T-cell (primary cell): Measurements from ENCODE around the gene SIGLEC15. TPM values are rescaled to one million over a fixed set of nuclear protein-coding genes. Genes with fewer than 3 reads are reported as not detected.

Experiments
- ATAC-seq, 4 experiments: fragments of 200-7000 bp in 3 of 4; fragments of 150-1000 bp in 1 of 4; cut with Tn5 transposase; replicated peaks in 1 of 4; 1 replicate in 3 of 4; 2 replicates in 1 of 4; pipeline ENCODE4 v1.10.0; 2021; ENCODE audit warnings: moderate library complexity in 3 of 4, mild to moderate bottlenecking in 2 of 4, moderate number of reproducible peaks in 1 of 4
- CTCF ChIA-PET, 2 donors: fragments of 300-600 bp; sonication (Branson Sonifier 250); formaldehyde crosslinking; loops; one replicate each; lab custom pipeline; 2022; ENCODE audit warnings: antibody characterized with exemption in 2 of 2; lab: Charles Lee
- POLR2A ChIA-PET, 2 donors: fragments of 300-600 bp; sonication (Branson Sonifier 250); formaldehyde crosslinking; loops; one replicate each; lab custom pipeline; 2022; ENCODE audit warnings: antibody characterized with exemption in 2 of 2; lab: Charles Lee
- DNase-seq, 35 experiments: peaks; one replicate each; pipeline versions ENCODE4 v3.0.0 to v3.0.0-alpha.2; 2013 to 2023
- H3K27ac ChIP-seq: one replicate; pipeline ENCODE4 v1.5.1; 2013; ENCODE audit warnings: low read length
- H3K27me3 ChIP-seq, 2 experiments: replicated peaks in 1 of 2; 1 replicate in 1 of 2; 2 replicates in 1 of 2; pipeline versions ENCODE4 v1.6.1 to v1.7.0; 2013; ENCODE audit warnings: low read length in 1 of 2, mixed read lengths in 1 of 2; ENCODE audit not compliant: control insufficient read depth in 2 of 2, insufficient read depth in 2 of 2; ENCODE audit errors: extremely low read depth in 1 of 2
- H3K36me3 ChIP-seq, 2 donors: 1 replicate in 1 of 2; 2 replicates in 1 of 2; pipeline versions ENCODE4 v1.6.1 to v1.7.0; 2013; ENCODE audit warnings: low read length in 1 of 2; ENCODE audit not compliant: control insufficient read depth in 2 of 2, insufficient read depth in 1 of 2; ENCODE audit errors: extremely low read depth in 1 of 2
- H3K4me1 ChIP-seq, 2 experiments: 1 replicate in 1 of 2; 2 replicates in 1 of 2; pipeline versions ENCODE4 v1.6.1 to v1.7.0; 2013; ENCODE audit warnings: low read length in 2 of 2, mixed read lengths in 1 of 2; ENCODE audit not compliant: insufficient read depth in 2 of 2, control insufficient read depth in 1 of 2; ENCODE audit errors: extremely low read depth in 1 of 2
- H3K4me3 ChIP-seq, 2 donors: 1 replicate in 1 of 2; 2 replicates in 1 of 2; pipeline versions ENCODE4 v1.5.1 to v1.7.0; 2013; ENCODE audit warnings: mild to moderate bottlenecking in 2 of 2, low read length in 1 of 2, moderate library complexity in 1 of 2; ENCODE audit not compliant: control insufficient read depth in 1 of 2; ENCODE audit errors: extremely low read depth in 1 of 2
- H3K9me3 ChIP-seq: 2 replicates; pipeline ENCODE4 v1.7.0; 2013
- H3K27ac Mint-ChIP-seq, 2 donors: one replicate each; pipeline ENCODE4 v1.8.0; 2020 to 2021; ENCODE audit warnings: mild to moderate bottlenecking in 2 of 2, mixed read lengths in 2 of 2
- H3K27me3 Mint-ChIP-seq, 2 donors: one replicate each; pipeline ENCODE4 v1.8.0; 2021 to 2022; ENCODE audit warnings: mixed read lengths in 2 of 2
- H3K36me3 Mint-ChIP-seq: one replicate; pipeline ENCODE4 v1.8.0; 2021; ENCODE audit warnings: mixed read lengths
- H3K4me1 Mint-ChIP-seq, 3 donors: one replicate each; pipeline ENCODE4 v1.8.0; 2020 to 2022; ENCODE audit warnings: mixed read lengths in 3 of 3, mild to moderate bottlenecking in 1 of 3
- H3K4me3 Mint-ChIP-seq, 3 donors: one replicate each; pipeline ENCODE4 v1.8.0; 2020 to 2022; ENCODE audit warnings: mild to moderate bottlenecking in 3 of 3, mixed read lengths in 3 of 3, moderate library complexity in 3 of 3
- H3K9me3 Mint-ChIP-seq, 3 donors: one replicate each; pipeline ENCODE4 v1.8.0; 2020 to 2022; ENCODE audit warnings: mixed read lengths in 3 of 3
- WGBS: methylation state at CpG from one replicate; pipeline ENCODE4 v1.1.5; 2013; ENCODE audit warnings: missing lambda C conversion rate; ENCODE audit not compliant: insufficient coverage; 5-methylcytosine and 5-hydroxymethylcytosine counted together
- total RNA-seq, 35 experiments: library from RNA in 6 of 35; stranded (reverse) in 6 of 35; fragments of 120-200 nt in 1 of 35; gene quantifications; one replicate each; pipeline versions ENCODE4 v1.2.1 to v1.2.4 and lab custom pipeline; 2013 to 2026

The SIGLEC15 gene
- total RNA-seq, 5 donors from 2014 or later (not counting 1 experiment from before 2014, with no cell fraction given): 0.33 TPM; not detected in 4

DNA sequence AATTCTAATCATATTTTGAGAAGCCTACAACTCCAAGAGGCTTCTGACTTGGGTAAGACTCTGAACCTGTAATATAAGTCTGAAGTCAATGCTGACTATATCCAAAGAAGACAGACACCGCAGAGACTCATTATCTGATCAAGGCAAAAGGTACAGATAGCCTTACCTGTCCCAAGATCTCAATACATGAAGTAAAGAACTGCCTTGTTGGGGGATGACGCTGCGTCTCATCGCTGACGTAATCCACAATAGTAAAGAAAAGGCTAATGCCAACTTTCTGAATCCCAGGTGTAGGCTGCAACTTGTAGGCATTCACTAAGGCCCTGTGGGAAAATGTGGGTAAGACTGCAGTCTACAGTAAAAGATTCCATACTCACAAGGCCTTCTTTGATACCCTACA, 62.1 kb downstream of the SIGLEC15 start:
- WGBS: 100% methylated on average over 1 of the region's 5 CpGs
- ChIA-PET POLR2A (no interaction called here), CTCF (no interaction called here)
- Histone ChIP-seq H3K4me3 (no peak overlapping the region), H3K9me3 (no peaks in the 10 kb centered on the region), H3K27me3 (no peaks in the 10 kb centered on the region), H3K4me1 (no peaks in the 10 kb centered on the region), H3K36me3 (peaks cover 5 to 43% of the 10 kb centered on the region in 2 donors), H3K27ac (no peak overlapping the region)
- H3K27ac Mint-ChIP-seq: peak overlapping the region in 1 of 2 donors; percentile 52
- peaks cover 0 to 3% (median 2%) of the 10 kb centered on the region in 3 donors for H3K4me1 Mint-ChIP-seq
- no peak for ATAC-seq
- H3K27me3 Mint-ChIP-seq: no peaks in the 10 kb centered on the region
- peaks cover 41% of the 10 kb centered on the region for H3K36me3 Mint-ChIP-seq
- no peaks in the 10 kb centered on the region for H3K9me3 Mint-ChIP-seq
- H3K4me3 Mint-ChIP-seq: no peak overlapping the region
- no peak for DNase-seq

DNA sequence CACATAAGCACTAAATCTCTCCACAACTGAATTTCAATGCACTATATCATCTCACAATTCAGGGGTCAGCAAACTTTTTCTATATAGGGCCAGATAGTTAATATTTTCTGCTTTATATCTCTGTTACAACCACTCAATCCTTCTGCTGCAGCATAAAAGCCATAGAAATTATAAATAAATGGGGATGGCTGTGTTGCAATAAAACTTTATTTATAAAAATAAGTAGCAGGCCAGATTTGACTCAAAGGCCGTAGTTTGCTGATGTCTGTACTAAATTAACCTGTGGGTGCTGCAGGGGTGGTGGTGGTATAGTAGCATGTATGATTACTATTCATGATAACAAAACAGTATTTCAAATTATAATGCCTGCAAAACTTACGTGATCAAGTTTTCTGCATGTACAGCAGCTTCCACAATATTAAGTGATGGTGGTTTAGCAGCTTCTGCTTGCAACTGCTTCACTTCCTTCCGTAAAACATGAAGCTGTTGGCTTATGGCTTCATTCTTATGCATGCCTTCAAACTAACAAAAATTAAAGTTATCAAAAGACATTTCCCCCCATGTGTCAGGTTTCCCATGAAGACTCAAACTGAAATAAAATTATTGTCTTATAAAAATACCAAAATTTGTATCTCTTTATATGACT, 64.1 kb downstream of the SIGLEC15 start:
- DNase-seq: no peak
- Mint-ChIP-seq H3K4me3 (no peak overlapping the region), H3K9me3 (no peaks in the 10 kb centered on the region), H3K27ac (peak overlapping the region; percentile 6 to 72), H3K4me1 (peaks cover 0 to 3% (median 2%) of the 10 kb centered on the region in 3 donors), H3K27me3 (no peaks in the 10 kb centered on the region), H3K36me3 (peaks cover 34% of the 10 kb centered on the region)
- H3K4me1 ChIP-seq: no peaks in the 10 kb centered on the region
- H3K4me3 ChIP-seq: no peak overlapping the region
- ChIA-PET CTCF (no interaction called here), POLR2A (no interaction called here)
- H3K9me3 ChIP-seq: no peaks in the 10 kb centered on the region
- peaks cover 4 to 34% of the 10 kb centered on the region in 2 donors for H3K36me3 ChIP-seq
- H3K27me3 ChIP-seq: no peaks in the 10 kb centered on the region
- H3K27ac ChIP-seq: no peak overlapping the region
- no CpG with 5 or more reads among the region's 3 CpGs for WGBS
- no peak for ATAC-seq

DNA sequence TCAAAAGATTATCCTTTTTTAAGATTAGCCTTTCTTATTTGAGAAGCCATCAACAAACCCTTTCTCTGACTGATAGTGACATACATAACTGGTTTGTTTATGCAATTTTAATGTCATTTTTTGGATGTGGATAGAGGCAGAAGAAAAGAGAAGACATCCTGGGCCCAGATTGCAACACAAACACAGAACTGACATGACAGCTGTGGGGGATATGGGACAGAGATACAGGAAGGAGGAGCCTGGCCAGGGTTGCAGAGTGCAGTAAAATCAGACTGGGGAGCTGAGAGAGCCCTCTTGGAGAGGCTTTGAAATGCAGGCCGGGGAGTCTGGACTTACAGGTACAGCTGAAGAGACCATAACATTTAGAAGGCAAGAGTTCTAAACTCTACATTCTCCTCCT, 65.1 kb downstream of the SIGLEC15 start:
- H3K27me3 ChIP-seq: no peaks in the 10 kb centered on the region
- Mint-ChIP-seq H3K4me1 (peaks cover 0 to 3% (median 2%) of the 10 kb centered on the region in 3 donors), H3K9me3 (no peaks in the 10 kb centered on the region), H3K4me3 (no peak overlapping the region), H3K36me3 (peaks cover 42% of the 10 kb centered on the region), H3K27ac (no peak overlapping the region), H3K27me3 (no peaks in the 10 kb centered on the region)
- peaks cover 4 to 30% of the 10 kb centered on the region in 2 donors for H3K36me3 ChIP-seq
- ChIA-PET CTCF (interaction anchor here (0.6 to 1.2 kb wide), 4 partner anchors 11 to 39 kb away, joined by 3 to 4 read pairs (median 4); no protein-coding TSS in a partner anchor), POLR2A (interaction anchor here in 1 of 2 donors (0.6 kb wide), 1 partner anchor 203 kb away, joined by 3 read pairs; no protein-coding TSS in a partner anchor)
- no peak overlapping the region for H3K27ac ChIP-seq
- WGBS: no CpG with 5 or more reads among the region's 1 CpG
- no peaks in the 10 kb centered on the region for H3K4me1 ChIP-seq
- no peaks in the 10 kb centered on the region for H3K9me3 ChIP-seq
- no peak for DNase-seq
- no peak overlapping the region for H3K4me3 ChIP-seq
- ATAC-seq: no peak

- Histone ChIP-seq H3K27me3 (no peaks in the 10 kb centered on the region), H3K9me3 (no peaks in the 10 kb centered on the region), H3K4me1 (no peaks in the 10 kb centered on the region), H3K27ac (no peak overlapping the region), H3K36me3 (peaks cover 4 to 35% of the 10 kb centered on the region in 2 donors), H3K4me3 (no peak overlapping the region)
- POLR2A ChIA-PET: no interaction called here
- DNase-seq (no peak), ATAC-seq (no peak)
- peak overlapping the region in 1 of 2 donors; percentile 59 for H3K27ac Mint-ChIP-seq
- H3K27me3 Mint-ChIP-seq: no peaks in the 10 kb centered on the region
- H3K4me3 Mint-ChIP-seq: no peak overlapping the region
- H3K4me1 Mint-ChIP-seq: peaks cover 0 to 3% (median 2%) of the 10 kb centered on the region in 3 donors
- H3K9me3 Mint-ChIP-seq: no peaks in the 10 kb centered on the region
- peaks cover 51% of the 10 kb centered on the region for H3K36me3 Mint-ChIP-seq
- no CpG with 5 or more reads among the region's 2 CpGs for WGBS
- CTCF ChIA-PET: interaction anchor here (0.6 to 1.1 kb wide), 3 partner anchors 12 to 98 kb away, joined by 3 to 4 read pairs (median 3); no protein-coding TSS in a partner anchor
Observed at GRCh38 chr18:45891806-45892205, 66.3 kb downstream of the SIGLEC15 start.

Other genes with a start within 250 kb of the SIGLEC15 start
- gene SLC14A2, start 210.2 kb upstream of the SIGLEC15 start, total RNA-seq: under 1 TPM in 3 of 5 donors, not detected in 2; 0.06 to 0.14 (median 0.06) TPM
- 10 to 100 TPM in 1 of 5 donors, 1 to 10 TPM in 4; 1.8 to 30.8 (median 2.7) TPM for gene SLC14A1, start 101.5 kb upstream of the SIGLEC15 start, total RNA-seq
- gene EPG5, start 141.7 kb downstream of the SIGLEC15 start, total RNA-seq: 10 to 100 TPM; 39.2 to 54.4 (median 42.6) TPM
- 10 to 100 TPM in 3 of 5 donors, 1 to 10 TPM in 2; 7.7 to 16.0 (median 11.4) TPM for gene PSTPIP2, start 246.6 kb downstream of the SIGLEC15 start, total RNA-seq